BE2C (cell line): ENCODE results near the gene SEMA4D.

Experiments
- DNase-seq: peaks from one replicate; pipeline ENCODE4 v3.0.0-alpha.2; 2020
- H3K27me3 ChIP-seq: fragments of 250-450 bp; sonication (Bioruptor Pico); 2 replicates; pipeline ENCODE4 v1.5.1; 2020; ENCODE audit warnings: mild to moderate bottlenecking
- H3K36me3 ChIP-seq: fragments of 250-450 bp; sonication (Bioruptor Pico); 2 replicates; pipeline ENCODE4 v1.5.1; 2020; ENCODE audit warnings: mild to moderate bottlenecking
- H3K4me1 ChIP-seq: fragments of 250-450 bp; sonication (Bioruptor Pico); 2 replicates; pipeline ENCODE4 v1.5.1; 2020
- H3K4me3 ChIP-seq: 2 replicates; pipeline ENCODE4 v1.5.1; 2011; ENCODE audit warnings: low read depth, low read length
- H3K9me3 ChIP-seq: fragments of 250-450 bp; sonication (Bioruptor Pico); 2 replicates; pipeline ENCODE4 v1.5.1; 2020
- CTCF ChIP-seq: IDR thresholded peaks from 2 replicates; pipeline ENCODE4 v1.5.1; 2012; ENCODE audit warnings: mild to moderate bottlenecking, low read depth, low read length

SEMA4D gene

GRCh38 chr9:89329917-89330316 lies 168.0 kb downstream of the SEMA4D start:
- TF ChIP-seq CTCF: no peak
- DNase-seq: no peak
- Histone ChIP-seq H3K4me1 (0 out of 2 replicates have a peak, but pooled peaks cover 4% of the 10 kb centered on the region), H3K4me3 (no peak overlapping the region), H3K36me3 (peaks cover 77% of the 10 kb centered on the region), H3K27me3 (no peaks in the 10 kb centered on the region), H3K9me3 (no peaks in the 10 kb centered on the region)

GRCh38 chr9:89328064-89328463 lies 169.8 kb downstream of the SEMA4D start:
- H3K36me3 ChIP-seq: peaks cover 59% of the 10 kb centered on the region
- H3K4me1 ChIP-seq: peaks cover 7% of the 10 kb centered on the region; the same call in 1 of the 2 replicates

GRCh38 chr9:89325733-89326132 lies 172.2 kb downstream of the SEMA4D start:
- Histone ChIP-seq H3K36me3 (peaks cover 39% of the 10 kb centered on the region), H3K4me1 (peaks cover 7% of the 10 kb centered on the region; the same call in 1 of the 2 replicates), H3K9me3 (no peaks in the 10 kb centered on the region), H3K4me3 (no peak overlapping the region), H3K27me3 (no peaks in the 10 kb centered on the region)
- no peak for DNase-seq
- TF ChIP-seq CTCF: no peak

More at GRCh38 chr9:89328064-89328463, 169.8 kb downstream of the SEMA4D start:
- H3K4me3 ChIP-seq: no peak overlapping the region
- no peak for DNase-seq
- H3K9me3 ChIP-seq: no peaks in the 10 kb centered on the region
- no peaks in the 10 kb centered on the region for H3K27me3 ChIP-seq
- no peak for TF ChIP-seq CTCF

GRCh38 chr9:89323390-89323789 lies 174.5 kb downstream of the SEMA4D start:
- TF ChIP-seq CTCF: no peak
- Histone ChIP-seq H3K4me3 (no peak overlapping the region), H3K36me3 (peaks cover 19% of the 10 kb centered on the region), H3K9me3 (no peaks in the 10 kb centered on the region), H3K27me3 (no peaks in the 10 kb centered on the region), H3K4me1 (peaks cover 4% of the 10 kb centered on the region; the same call in 1 of the 2 replicates)
- no peak for DNase-seq

GRCh38 chr9:89319015-89319905 lies 178.7 kb downstream of the SEMA4D start:
- Histone ChIP-seq H3K9me3 (no peaks in the 10 kb centered on the region), H3K27me3 (no peaks in the 10 kb centered on the region), H3K4me3 (peak overlapping the region; percentile 81), H3K4me1 (peaks cover 4% of the 10 kb centered on the region; the same call in 1 of the 2 replicates), H3K36me3 (peaks cover 37% of the 10 kb centered on the region)
- TF ChIP-seq CTCF: no peak; the same call in 1 of the 2 replicates
- DNase-seq: no peak
